ENCODE data around the gene GCDH. TPM values are rescaled to one million over a fixed set of nuclear protein-coding genes. Genes with fewer than 3 reads are reported as not detected.
A peak's percentile ranks its signal among the peaks of the same experiment; 100 is the strongest.
"Not testable (repeated sequence)": the region's sequence is repeated elsewhere in the genome, so short reads cannot be mapped to it uniquely, and the experiment has no call there.

The GCDH gene
- polyA plus RNA-seq (ENCODE audit: insufficient read length): 31.1 TPM
- long read RNA-seq, donor 1, transcript GCDH-201 (12 exons, 1,956 nt): major isoform, 5 of 88 reads
- long read RNA-seq, donor 1, partial matches to known transcripts: 79 of 88 reads
- long read RNA-seq, donor 1, other reads (novel, unspliced or antisense): 0 of 88 reads
- long read RNA-seq, donor 2, partial matches to known transcripts: 8 of 12 reads
- long read RNA-seq, donor 2, other reads (novel, unspliced or antisense): 0 of 12 reads
- long read RNA-seq, donor 3, transcript GCDH-201 (12 exons, 1,956 nt): major isoform, 5 of 18 reads
- long read RNA-seq, donor 3, partial matches to known transcripts: 11 of 18 reads
- long read RNA-seq, donor 3, other reads (novel, unspliced or antisense): 0 of 18 reads
- long read RNA-seq, donor 4: 0 reads
- long read RNA-seq, donor 5, transcript GCDH-201 (12 exons, 1,956 nt): major isoform, 14 of 31 reads
- long read RNA-seq, donor 5, partial matches to known transcripts: 12 of 31 reads
- long read RNA-seq, donor 5, other reads (novel, unspliced or antisense): 0 of 31 reads
- long read RNA-seq, donor 6, transcript GCDH-201 (12 exons, 1,956 nt): major isoform, 7 of 14 reads
- long read RNA-seq, donor 6, partial matches to known transcripts: 6 of 14 reads
- long read RNA-seq, donor 6, other reads (novel, unspliced or antisense): 0 of 14 reads
- long read RNA-seq, donor 7, transcript GCDH-201 (12 exons, 1,956 nt): major isoform, 5 of 6 reads
- long read RNA-seq, donor 7, partial matches to known transcripts: 0 of 6 reads
- long read RNA-seq, donor 7, other reads (novel, unspliced or antisense): 0 of 6 reads
- long read RNA-seq, donor 8, partial matches to known transcripts: 0 of 3 reads
- long read RNA-seq, donor 8, other reads (novel, unspliced or antisense): 0 of 3 reads

DNA sequence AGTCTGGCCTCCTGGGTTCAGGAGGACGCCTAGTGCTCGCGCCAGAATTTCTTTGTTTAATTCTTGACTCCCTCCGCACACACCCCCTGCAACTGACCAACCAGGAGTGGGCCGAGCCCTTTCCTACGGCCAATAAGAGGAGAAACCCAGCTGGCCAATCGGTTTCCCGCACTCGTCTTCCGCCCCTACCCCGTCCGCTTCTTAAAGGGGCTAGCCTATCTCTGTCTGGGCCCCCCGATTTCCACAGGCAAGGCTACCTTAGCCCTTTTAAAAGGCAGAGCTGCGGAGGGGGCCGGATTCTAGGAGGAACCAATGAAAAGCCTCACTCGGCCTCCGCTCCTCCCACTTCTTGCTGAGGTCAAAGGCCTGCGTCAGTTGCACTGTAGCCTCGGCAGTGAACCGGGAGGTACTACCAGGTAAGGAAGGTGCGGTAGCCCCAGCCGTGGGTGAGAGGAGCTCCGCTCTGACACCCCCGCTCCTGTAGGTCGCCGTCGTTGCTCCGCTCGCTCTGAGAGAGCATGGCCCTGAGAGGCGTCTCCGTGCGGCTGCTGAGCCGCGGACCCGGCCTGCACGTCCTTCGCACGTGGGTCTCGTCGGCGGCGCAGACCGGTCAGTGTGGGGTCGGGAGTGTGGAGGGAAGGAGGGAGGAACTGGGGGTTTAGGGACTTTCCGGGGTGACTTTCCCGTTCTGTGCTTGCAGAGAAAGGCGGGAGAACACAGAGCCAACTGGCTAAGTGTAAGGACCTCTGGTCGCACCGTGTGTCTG is at the start of gene GCDH:
TSS of gene GCDH (plus strand) at position 374 of the 766 bp plus-strand sequence. CDS start at position 519, 145 bp downstream.
- DNase-seq: peak; percentile 98

DNA sequence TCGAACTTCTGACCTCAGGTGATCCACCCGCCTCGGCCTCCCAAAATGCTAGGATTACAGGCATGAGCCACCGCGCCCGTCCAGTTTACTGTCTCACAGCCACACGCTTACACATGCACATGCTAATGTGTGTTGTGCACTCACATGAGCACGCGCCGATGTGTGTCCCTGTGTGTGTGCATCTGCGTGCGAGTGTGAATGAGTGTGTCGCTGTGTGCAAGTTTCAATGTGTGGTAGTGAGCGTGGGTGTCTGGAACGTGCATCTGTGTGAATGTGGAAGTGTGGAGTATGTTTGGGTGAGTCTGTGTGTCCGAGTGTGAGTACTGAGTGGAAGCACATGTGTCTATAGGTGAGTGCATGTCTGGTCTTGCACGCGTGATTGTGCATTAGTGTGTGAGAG is 48.4 kb upstream of the GCDH start:
- DNase-seq: no peak

DNA sequence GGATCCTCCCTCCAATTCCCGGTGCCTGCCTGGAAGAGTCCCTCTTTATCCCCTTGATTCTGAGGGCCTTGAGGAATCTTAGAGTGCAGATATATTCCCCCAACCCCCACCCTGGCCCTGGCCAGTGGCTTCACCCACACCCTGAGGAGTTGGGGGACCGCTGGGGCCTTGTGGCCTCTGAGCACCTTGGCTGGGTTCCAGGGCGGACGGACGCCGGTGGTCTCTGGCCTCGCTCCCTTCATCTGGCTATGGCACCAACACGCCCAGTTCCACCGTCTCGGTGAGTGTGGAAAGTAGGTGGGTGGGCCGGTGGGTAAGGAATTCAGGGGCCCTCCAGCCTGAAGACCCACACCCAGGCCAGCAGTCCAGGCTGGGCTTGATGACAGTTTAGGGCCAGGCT is 47.6 kb upstream of the GCDH start:
- DNase-seq: no peak

DNA sequence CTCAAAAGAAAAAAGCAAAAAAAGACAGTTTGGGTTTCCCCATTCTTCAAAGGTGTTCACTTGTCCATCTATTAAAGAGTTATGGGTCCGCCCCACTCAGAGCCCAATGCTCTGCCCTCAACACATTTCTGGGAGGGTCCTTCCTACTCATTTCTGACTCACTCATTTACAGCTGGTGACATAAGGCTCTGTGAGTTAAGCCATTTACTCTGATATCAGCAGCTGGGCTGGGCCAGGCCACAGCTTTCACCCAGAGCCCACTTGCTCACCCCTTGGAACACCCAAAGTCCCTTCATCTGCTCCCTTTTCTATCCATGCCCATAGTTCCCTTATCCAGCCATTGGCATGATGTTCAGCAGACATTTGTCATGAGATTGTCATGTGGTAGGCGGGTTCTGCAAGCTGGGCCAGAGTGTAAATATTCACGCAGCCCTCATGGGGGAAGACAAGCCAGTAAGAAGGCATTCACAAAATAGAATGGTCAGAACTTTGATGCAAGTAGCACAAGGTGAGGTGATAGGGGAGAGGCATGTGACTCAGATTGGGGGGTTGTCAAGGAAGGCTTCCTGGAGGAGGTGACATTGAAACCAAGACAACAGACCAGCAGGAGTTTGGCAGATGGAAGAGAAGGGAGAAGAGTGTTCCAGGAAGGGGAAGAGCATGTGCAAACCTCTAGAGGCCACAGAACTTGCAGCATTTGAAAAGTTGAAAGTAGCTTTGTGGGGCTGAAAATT is 46.8 kb upstream of the GCDH start:
- DNase-seq: no peak

DNA sequence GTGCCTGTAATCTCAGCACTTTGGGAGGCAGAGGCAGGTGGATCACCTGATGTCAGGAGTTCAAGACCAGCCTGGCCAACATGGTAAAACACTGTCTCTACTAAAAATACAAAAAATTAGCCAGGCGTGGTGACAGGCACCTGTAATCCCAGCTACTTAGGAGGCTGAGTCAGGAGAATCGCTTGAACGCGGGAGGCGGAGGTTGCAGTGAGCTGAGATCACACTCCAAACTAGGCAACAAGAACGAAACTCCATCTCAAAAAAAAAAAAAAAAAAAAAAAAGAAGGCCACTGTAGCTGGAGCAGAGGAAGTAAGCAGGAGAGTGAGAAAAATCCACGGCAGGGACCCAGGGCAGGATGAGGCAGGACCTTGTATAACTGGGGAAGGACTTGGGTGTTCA is 44.3 kb upstream of the GCDH start:
- DNase-seq: not testable (repeated sequence)

DNA sequence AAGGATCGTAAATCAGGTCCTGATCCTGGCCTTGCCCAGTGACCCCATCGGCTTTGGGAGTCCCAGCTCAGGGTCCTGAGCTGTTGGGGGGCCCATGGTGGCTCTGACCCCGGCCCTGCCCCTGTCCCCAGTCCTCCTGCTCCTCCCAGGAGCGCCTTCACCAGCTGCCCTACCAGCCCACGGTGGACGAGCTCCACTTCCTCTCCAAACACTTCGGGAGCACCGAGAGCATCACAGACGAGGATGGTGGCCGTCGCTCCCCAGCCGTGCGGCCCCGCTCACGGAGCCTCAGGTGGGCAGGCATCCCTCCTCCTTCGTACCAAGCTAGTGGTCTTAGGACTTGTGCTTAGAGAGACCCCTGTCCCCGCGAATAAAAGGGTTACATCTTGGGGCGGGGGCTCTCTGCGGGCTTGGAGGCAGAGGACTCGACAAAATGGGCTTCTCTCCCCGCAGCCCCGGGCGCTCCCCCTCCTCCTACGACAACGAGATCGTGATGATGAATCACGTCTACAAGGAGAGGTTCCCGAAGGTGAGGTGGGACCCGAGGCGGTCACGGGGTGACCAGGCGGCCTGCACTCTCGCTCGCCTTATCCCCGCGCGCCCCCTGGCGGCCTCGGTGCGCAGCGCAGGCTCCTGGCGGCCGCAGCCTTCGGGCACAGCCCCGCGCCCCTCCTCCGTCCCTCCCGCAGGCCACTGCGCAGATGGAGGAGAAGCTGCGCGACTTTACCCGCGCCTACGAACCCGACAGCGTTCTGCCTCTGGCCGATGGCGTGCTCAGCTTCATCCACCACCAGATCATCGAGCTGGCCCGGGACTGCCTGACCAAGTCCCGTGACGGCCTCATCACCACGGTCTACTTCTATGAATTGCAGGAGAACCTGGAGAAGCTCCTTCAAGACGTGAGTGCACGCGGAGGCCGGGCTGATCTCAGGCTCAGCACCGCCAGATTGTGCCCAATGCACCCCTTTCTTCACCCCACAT is 43.5 kb upstream of the GCDH start:
- DNase-seq: peak; percentile 79

DNA sequence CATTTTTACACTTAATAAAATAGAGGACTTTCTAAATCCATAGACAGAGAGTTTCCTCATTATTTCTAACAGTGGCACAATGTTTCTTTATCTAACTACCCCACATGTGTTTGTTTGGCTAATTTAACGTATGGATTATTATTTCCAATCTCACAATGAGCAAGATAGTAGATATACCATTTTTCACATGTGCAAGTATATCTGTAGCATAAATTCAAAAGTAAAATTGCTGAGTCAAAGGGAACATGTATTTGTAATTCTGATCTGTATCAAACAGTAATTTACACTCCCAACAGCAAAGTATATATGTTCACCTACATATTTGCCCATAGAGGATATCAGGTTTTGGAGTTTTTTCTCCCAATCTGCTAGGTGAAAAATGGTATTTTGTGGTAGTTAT is 34.3 kb upstream of the GCDH start:
- no peak for DNase-seq

DNA sequence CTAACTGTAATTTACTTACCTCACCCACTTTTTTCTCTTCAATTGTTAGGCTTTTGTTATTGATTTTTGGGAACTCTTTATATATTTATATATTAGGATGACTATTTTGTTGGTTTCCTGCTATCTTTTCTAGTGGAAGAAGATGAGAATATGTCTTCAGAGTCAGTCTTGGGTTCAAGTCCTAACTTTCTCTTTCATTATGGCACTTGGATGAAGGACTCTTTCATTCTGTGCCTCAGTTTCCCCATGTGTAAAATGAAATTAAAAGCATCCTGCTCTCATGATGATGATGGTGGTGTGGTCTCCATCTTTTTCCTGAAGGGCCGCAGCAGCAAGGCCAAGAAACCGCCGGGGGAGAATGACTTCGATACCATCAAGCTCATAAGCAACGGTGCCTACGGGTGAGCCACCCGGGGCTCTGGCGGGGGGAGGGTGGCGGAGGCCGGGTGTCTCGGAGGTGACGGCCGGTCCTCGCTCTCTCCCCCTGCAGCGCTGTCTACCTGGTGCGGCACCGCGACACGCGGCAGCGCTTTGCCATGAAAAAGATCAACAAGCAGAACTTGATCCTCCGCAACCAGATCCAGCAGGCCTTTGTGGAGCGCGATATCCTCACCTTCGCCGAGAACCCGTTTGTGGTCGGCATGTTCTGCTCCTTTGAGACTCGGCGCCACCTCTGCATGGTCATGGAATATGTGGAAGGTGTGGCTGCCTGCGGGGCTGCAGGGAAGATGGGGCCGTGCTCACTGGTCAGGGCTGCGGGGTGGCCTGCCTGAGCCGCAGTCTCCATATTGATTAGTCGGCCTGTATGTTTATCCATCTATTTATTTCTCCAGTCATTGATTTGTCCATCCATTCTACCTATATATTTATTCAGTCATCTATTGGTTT is 32.7 kb upstream of the GCDH start:
- no peak for DNase-seq

DNA sequence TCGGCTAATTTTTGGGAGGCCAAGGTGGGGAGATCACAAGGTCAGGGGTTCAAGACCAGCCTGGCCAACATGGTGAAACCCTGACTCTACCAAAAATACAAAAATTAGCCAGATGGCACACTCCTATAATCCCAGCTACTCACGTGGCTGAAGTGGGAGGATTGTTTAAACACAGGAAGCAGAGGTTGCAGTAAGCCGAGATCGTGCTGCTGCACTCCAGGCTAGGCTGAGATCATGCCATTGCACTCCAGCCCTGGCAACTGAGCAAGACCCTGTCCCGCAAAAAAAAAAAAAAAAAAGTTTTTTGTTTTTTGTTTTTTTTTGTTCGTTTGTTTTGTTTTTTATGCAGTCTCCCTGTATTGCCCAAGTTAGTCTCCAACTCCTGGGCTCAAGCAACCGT is 31.4 kb upstream of the GCDH start:
- DNase-seq: no peak

DNA sequence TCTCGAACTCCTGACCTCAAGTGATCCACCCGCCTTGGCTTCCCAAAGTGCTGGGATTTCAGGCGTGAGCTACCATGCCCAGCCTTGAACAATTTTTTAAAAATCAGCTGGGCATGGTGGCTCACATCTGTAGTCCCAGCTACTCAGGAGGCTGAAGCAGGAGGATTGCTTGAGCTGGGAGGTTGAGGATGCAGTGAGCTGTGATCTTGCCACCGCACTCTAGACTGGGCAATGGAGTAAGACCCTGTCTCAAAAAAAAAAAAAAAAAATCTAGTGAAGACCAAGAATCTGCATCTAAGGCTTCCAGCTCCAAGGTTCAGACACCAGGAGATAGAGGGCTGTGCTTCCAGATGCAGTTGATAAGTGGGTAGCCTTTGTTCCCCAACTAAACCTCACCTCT is 26.8 kb upstream of the GCDH start:
- no peak for DNase-seq

DNA sequence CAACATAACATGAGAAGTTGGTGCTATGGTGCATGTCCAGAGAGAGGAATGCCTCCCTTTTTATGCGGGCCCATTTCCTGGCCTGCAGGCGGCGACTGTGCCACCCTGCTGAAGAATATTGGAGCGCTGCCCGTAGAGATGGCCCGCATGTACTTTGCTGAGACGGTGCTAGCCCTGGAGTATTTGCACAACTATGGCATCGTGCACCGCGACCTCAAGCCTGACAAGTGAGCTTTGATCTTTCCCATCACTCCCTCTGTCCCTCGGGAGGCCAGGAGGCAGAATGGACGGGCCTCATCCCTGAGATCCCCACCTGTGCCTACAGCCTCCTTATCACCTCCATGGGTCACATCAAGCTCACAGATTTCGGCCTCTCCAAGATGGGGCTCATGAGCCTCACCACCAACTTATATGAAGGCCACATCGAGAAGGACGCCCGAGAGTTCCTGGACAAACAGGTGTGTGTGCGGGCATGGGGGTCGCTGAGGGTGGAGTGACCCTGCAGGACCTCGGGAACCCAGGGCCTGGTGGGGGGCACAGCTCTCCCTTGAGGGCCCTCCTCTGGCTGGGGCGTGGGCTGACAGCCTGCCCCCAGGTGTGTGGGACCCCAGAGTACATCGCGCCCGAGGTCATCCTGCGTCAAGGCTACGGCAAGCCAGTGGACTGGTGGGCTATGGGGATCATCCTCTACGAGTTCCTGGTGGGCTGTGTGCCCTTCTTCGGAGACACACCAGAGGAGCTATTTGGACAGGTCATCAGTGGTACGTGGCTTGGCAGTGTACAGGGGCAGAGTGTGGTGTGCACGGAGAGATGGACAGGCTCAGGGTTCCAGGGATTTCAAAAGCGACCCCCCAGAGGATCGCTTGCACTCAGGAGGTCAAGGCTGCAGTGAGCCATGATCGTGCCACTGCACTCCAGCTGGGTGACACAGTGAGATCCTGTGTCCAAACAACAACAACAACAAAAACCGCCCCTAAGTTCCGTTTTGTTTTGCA is 25.9 kb upstream of the GCDH start:
- DNase-seq: no peak

DNA sequence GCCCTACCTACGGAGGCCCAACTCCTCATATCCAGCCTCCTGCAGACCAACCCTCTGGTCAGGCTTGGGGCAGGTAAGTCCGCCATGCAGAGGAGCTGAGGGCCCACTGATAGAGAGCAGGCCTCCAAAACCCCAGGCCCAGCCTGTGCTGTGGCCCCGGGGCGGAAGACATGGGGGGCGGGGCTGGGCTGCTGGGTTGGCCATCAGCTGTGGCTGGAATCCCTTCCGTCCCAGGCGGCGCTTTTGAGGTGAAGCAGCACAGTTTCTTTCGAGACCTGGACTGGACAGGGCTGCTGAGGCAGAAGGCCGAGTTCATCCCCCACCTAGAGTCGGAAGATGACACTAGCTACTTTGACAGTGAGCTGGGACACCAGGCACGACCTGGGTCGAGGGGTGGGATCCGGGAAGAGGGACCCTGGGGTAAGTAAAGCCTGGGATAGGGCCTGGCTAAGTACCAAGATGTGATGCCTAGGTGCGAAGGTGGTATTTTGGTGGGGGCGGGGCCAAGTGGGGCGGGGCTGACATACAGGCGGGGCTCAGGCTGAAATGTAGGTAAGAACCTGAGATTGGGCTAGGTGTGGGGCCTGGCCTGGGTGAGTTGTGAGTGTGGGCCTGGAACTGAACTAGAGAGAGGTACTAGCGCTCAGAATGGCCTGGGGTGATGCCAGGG is 25.1 kb upstream of the GCDH start:
- DNase-seq: no peak

DNA sequence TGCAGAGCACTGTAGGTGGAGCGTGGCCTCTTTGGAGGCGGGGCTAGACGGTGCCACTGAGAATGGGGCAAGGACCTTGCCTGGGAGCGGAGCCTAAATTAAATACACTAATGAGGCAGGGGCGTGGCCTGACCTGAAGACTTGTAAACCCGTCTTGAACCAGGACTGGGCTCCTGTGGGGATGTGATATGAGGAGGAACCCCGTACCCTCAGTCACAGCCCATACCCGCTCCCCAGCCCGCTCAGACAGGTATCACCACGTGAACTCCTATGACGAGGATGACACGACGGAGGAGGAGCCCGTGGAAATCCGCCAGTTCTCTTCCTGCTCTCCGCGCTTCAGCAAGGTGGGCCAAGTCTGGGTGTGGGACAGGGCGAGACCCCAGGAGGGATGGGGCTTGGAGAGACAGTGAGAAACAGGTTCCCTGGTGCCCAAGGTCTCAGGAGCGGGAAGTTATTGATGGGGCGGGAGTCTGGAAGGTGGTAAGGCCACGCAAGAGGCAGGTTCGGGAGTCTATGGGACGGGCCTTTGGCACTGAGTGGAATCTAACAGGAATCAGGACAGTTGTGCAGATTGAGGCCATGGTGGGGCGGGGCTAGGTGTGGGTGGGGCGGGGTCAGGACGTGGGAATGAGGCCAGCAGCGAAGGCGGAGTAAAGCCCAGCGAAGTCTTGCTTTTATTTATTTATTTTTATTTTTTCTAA is 24.4 kb upstream of the GCDH start:
- no peak for DNase-seq

DNA sequence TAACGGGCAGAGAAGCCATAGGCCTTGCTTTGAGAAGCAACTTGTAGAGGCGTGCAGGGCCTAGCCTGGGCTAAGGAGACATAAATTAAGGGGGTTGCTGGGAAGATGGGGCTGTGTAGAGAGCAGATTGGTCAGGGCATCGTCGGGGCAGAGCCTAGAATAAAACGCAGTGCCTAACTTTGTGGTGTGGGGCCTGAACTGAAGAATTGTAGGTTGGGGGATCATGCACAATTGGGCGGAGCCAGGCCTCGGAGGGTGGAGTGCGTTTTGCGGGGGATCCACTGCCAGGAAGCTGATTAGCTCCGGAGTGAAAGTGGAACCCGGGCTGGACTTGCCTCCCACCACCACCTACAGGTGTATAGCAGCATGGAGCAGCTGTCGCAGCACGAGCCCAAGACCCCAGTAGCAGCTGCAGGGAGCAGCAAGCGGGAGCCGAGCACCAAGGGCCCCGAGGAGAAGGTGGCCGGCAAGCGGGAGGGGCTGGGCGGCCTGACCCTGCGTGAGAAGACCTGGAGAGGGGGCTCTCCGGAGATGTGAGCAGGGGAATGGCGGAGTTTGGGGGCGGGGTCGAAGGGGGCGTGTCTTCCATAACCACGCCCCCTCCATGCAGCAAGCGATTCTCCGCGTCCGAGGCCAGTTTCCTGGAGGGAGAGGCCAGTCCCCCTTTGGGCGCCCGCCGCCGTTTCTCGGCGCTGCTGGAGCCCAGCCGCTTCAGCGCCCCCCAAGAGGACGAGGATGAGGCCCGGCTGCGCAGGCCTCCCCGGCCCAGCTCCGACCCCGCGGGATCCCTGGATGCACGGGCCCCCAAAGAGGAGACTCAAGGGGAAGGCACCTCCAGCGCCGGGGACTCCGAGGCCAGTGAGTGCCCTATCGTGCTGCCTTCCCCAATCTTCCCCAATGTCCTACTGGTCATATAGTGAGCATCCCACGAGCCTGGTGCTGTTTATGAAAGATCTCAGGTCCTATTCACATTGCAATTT is 23.6 kb upstream of the GCDH start:
- DNase-seq: peak; percentile 82

DNA sequence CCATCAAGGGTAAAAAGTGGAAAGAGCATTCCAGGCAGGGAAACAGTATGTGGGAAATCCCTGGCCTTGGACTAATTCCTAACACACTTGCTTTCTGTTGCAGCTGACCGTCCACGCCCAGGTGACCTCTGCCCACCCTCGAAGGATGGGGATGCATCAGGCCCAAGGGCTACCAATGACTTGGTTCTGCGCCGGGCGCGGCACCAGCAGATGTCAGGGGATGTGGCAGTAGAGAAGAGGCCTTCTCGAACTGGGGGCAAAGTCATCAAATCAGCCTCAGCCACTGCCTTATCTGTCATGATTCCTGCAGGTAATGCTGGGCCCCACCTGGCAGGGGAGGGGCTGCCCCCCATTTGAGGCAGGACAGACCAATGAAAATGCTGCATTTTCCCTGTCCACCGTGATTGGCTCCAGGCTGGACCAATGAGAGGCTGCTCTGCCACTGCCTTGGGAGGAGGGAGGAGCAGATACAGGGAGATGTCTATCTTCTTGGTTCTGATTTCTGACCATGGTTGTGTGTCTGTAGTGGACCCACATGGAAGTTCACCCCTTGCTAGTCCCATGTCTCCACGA is 22.3 kb upstream of the GCDH start:
- DNase-seq: no peak
